GM18870 (cell line): ENCODE measurements around the gene CDC37L1.

ENCODE experiments used
- ATAC-seq: cut with Tn5 transposase; IDR thresholded peaks from one replicate; pipeline ENCODE4 v1.9.1; 2021; ENCODE audit warnings: moderate library complexity; ENCODE audit not compliant: unreplicated experiment

The CDC37L1 gene

DNA sequence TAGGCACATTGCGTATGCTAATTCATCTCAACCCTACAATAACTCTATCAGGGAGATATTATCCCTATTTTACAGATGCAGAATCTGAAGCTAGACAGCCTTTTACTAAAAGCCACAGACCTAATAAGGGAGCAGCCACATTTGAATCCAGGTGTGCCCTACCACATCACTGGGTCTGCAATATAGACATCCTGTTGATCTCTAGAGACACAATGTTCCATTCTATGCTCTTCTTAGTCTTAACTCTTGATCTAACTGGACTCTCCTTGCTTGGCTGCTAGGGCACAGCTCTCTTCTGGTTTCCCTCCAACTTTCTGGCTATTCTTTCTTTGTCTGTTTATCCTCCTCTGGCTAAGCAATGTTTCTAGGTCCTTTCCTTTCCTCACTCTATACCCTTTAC, 11.7 kb upstream of the CDC37L1 start:
- ATAC-seq, result no peak

DNA sequence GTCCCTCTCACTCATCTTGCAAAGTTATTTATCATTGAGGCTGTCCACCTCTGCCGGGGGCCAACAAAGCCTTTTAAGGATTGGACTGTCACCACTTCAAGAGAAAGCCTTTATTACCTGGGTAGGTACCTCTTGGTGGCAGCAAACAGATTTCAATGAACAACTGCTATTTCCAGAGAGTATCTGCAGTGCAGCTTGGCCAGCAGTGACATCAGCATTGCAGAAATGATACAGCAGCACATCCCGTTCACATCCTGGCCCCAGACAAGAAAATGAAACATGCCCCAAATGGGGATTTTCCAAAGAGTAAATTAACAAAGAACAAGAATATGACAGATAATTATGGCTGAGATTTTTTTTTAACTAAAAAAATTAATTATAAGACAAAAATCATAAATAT, 10.8 kb upstream of the CDC37L1 start:
- ATAC-seq, result no peak

DNA sequence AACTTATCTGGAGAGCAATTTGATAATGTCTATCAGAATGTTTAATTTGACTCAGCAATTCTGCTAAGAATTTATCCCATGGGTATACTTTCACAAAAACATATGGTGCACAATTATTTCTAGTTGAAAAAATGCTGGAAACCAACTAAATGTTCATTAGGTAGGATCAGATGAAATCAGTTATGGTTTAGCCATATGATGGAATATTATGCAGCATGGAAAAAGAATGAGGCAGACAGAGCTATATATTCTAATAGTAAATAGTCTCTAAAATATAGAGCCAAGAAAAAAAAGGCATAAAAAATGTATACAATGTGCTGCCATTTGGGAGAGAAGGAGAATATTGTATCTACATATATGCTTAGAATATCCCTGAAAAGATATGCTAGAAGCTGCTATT, 9.5 kb upstream of the CDC37L1 start:
- ATAC-seq, result no peak

DNA sequence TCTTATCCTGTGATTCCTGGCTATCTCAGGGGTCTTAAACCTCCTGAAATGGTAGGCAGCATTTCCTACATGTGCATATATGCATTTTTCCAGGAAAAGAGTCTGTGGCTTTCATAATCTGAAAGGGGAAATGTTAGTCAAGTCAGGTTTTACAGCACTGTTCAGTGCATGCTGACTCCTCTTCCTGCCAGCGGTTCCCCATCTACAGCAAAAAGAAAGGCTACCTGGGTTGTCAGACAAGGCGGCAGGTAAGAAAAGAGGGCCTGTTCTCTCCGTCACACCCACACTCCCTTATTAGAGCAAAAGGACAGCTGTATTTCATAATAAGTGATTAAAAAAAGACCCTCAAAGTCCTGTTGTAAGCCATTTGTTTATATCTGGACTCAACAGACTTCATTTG, 8.8 kb upstream of the CDC37L1 start:
- no peak for ATAC-seq

DNA sequence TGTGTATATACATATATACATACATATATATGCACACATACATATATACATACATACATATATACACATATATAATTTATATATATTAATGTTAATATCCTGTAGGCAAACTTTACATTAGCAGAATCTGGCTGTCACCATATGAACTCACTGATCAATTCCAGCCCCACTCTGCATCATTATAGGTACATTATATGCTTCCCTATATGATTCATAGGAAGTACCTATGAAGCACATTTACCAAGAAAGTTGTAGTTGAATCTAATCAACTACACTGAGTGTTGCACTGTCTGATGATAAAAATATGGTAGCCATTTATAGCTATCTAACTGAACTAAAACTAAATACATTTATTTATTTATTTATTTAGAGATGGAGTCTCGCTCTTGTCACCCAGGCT, 7.6 kb upstream of the CDC37L1 start:
- no peak for ATAC-seq

DNA sequence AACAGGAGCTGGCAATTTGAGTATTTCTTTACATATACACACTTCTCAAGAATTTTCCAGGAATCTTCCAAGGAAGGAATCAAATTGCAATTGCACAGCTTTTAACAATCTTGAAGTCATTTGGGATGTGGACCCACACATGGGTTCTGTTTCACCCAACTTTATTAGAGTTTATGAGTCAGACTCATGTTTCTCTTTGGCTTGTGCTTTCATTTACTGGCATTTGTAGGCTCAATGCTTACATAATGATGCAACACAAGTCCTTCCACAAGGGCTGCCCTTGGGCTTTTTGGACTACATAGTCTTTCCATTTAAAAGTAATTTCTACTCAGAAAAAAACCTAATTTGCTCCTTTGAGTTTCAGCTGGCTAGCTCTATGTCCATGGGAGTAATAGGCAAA, 4.6 kb upstream of the CDC37L1 start:
- no peak for ATAC-seq

DNA sequence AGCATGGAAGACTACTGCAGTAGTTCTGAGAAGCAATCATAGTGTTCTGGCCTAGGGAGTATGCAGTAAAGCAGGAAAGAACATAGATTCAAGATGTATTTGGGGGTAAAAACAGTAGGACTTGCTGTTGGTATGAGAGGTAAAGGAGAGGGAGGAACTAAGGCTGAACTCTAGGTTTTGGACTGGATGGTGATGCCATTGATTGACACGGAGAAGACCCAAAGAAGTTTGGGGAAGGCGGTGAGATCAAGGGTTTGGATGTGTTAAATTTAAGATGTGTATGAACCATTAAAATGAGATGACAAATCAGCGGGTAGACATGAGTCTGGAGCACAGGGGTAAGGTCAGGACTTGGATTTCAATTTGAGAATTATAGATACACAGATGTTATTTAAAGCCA, 2.0 kb upstream of the CDC37L1 start:
- no peak for ATAC-seq

DNA sequence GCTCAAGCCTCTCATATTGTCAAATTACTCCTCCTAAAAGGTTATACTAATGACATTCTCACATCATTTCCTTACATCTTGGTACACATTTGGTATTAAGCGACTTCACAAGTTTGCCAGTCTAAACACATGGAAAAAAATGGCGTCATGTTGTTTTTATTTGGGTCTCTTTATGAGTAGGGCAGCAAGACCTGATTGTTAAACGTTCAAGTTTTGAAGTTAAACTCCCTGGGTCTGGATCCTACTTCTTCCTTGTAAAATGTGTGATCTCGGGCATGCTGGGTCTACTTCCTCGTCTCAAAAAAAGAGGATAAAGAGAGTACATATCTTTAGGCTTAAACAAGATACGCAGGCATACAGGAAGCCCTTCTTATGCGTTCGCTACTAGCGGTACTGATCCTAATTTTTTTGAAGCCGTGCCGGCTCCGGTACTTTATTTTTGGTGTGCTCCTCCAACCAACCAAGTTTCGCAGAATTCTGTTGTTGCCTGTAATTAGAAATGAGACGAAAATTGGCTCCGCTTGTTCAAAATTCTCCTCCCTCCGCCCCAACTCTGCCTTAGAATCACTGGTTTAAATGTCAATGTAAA, 596 bp upstream of the CDC37L1 start:
- ATAC-seq, result no peak

DNA sequence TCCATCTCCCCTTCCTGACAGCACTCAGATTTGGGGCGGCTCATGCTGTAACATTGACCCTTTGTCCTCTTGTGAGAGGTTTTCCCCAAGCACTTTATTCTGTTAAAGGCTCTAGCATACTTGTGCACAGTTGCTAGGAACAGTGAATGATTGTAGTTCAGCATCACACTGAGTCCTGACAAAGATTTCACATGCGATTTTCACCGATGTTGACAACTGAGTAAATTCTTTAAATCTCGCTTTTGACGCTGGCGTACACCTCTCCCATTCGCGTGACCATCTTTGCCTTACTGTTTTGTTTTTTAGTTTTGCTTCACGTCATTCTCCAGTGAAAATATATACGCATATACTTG, 780 bp downstream of the CDC37L1 start:
- no peak for ATAC-seq

DNA sequence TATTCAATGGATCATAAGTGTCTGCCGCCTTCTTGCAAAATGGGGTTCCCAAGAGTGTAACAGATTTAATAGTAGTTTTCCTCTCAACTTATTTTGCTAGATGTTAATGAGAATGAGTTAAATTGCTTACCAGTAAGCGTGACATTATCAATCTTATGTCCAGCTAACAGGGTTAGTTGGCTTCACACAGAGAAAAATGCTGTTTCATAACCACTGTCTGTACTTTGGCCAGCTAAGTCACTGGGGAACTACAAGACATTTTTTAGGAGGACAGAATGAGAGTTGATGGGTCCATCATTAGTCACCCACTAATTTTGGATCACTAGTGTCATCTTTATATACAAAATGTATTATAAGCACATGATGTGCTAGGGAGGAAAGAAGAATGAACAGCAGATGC, 1.4 kb downstream of the CDC37L1 start:
- no peak for ATAC-seq

DNA sequence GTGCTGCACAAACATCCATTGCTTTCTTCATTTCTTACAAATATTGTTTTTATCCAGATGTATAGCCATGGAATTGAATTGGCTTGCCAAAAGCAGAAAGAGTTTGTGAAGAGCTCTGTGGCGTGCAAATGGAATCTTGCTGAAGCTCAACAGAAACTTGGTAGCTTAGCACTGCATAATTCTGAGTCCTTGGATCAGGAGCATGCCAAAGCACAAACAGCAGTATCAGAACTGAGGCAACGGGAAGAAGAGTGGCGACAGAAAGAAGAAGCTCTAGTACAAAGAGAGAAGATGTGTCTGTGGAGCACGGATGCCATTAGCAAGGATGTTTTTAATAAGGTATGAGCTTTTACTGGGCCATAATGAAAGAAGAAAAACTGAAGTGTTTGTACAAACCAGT, 5.5 kb downstream of the CDC37L1 start:
- no peak for ATAC-seq

DNA sequence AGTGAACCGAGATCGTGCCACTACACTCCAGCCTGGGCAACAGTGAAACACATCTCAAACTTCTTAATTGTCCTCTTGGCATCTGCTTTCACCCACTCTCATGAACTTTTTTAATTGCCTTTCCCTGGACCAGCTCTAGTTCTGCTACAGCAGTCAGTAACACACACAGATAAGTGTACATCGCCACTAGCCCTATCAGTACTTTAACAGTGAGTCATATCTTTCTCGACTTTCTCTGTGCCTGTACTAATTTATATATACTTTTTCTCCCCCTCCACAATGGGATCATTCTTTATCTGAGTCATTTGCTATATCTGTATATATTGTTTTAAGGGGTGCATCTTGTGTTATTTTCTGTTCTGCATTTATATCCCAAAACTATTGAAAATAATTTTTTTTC, 6.7 kb downstream of the CDC37L1 start:
- no peak for ATAC-seq

DNA sequence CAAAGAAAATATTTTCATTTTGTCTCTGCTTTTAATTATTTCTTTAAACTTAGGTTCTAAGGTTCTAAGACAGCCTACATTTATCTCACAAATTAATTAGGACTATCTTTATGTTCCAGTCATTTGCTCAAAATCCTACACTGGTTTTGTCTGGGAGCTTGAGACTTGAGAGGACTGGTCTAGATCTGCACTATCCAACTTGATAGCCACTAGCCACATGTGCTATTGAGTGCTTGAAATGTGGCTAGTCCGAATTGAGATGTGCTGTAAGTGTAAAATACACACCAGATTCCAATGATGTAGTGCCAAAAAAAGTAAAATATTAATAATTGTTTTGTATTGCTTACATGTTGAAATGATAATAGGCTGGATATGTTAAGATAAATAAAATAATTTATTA, 7.2 kb downstream of the CDC37L1 start:
- no peak for ATAC-seq

DNA sequence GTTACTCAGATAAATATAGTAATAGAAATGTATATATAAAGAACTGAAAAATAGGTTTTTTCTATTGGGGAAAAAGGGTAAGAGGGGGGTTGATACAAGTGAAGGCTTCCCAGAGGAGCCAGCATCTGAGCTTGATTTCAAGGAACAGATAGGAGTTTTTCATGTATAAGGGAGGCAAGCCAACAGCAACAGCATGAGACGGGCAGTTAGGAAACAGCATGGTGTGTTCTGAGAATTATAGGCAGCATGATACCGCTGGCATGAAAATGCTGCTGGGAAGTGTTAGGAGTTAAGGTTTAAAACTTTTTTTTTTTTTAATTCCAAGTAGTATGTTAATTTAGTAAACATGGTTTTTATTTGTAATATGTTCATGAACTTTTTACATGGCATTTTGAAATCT, 9.7 kb downstream of the CDC37L1 start:
- ATAC-seq, result no peak

DNA sequence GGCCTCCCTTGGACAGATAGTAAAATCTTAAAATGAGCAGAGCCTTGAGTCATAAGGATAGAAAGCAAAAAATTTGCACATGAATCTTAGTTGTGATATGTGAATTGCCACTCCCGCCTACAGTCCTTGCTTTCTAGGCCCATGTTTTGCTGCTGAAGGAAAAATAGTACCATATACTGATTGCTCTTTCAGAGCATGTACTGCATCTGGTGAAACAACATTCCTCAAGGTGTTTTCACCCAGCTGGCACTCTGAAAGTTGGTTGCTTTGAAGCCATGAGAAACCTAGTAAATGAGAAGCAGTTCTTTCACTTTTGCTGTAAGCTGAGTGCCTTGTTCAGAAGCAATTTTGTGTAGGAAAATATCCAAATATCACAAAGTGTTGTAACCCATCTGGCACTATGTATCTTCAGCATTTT, 10.3 kb downstream of the CDC37L1 start:
- peak; percentile 70 for ATAC-seq

DNA sequence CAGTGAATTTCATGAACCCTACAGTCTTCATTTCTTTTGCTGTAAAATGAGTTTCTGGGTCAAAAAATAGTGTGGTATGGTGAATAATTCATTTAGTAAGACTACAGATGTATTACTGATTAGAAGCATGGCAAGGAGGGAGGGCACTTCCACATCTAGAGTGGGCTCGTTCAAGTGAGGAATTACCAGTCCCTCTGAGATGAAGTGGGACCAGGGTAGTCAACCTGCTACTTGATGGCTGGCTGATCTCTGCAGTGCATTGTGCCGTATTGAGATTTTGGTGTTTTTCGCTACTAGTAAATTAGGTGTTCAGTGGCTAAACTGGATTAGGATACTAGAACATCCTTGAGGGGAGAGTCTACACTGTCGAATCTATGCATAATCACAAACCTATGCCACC, 10.8 kb downstream of the CDC37L1 start:
- peak; percentile 28 for ATAC-seq

DNA sequence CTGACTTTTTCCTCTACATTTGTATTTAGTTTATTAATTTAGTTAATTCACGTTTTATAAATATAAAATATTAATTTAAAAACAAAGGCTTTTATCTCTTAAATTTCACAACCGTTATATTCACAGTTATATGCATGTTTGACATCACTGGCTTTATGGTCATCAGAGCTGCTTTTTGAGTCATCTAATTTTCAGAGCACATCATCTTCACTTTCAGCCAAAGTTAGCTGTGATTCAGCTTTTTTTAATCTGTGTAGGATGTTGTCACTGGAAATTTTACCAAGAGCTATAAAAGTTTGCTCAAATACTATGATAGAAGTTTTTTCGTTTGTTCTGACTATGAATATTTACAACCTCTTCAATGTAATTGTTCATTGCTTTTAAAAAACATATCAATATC, 12.4 kb downstream of the CDC37L1 start:
- no peak for ATAC-seq

DNA sequence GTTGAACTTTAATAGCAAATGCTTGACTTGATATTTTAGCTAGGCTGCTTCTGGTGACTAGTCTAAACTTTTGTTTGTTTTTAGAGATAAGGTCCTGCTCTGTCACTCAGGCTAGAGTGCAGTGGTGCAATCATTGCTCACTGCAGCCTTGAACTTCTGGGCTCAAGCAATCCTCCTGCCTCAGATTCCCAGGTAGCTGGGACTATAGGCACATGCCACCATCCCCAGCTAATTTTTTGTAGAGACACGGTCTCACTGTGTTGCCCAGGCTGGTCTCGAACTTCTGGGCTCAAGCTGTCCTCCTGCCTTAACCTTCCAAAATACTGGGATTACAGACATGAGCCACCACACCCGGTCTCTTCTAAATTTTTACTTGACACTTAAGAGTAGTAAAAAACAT, 20.7 kb downstream of the CDC37L1 start:
- ATAC-seq, result no peak

DNA sequence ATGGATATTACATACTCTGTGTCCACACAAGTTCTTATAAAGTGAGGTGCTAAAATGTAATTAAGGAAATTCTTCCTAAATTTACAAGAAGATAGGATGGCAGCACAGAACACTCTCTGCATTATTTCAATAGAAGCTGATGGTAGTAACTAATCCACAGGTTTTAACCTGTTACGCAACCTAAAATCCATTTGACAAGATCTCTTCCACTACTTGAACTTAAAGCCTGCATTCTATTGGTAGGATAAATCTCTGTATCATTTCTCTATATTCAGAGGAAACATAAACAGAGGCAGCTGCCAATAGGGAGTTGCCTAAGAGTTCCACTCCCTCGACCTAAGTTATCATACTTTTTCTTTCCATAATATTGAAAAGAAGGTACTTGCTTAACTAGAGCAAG, 21.6 kb downstream of the CDC37L1 start:
- ATAC-seq, result no peak

DNA sequence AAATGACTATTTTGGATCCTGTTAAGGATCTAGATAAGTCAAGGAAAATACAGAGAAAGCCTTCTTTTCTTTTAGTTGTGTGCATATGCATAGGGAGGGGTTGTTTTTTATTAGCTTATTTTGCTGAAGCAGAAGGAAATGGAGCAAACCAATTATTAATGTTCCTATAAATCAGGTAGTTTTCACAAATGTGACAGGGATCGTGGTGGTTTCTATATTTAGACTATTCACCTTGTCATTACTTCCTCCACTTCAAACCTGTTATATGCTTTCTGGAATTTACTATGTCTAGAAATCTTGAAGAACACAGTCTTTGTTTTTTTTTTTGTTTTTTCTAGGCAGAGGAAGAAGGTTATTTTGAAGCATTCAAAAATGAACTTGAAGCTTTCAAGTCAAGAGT, 22.2 kb downstream of the CDC37L1 start:
- no peak for ATAC-seq

DNA sequence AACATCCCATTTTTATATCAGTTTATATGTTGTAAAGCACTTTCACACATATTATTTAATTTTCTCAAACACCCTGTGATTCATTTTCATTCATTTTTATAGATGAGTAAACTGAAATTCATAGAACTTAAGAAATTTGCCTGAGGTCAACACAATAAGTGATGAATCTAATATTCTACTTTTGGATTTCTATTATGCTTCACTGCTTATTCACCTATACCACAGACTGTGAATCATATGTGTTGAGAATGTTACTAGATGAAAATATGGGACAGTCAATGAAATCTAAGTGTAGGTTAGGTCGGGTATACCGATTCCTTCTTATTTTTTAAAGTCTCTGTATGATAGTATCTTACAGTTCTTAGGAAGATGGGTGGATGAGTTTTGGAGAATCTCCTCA, 24.8 kb downstream of the CDC37L1 start:
- ATAC-seq, result no peak

DNA sequence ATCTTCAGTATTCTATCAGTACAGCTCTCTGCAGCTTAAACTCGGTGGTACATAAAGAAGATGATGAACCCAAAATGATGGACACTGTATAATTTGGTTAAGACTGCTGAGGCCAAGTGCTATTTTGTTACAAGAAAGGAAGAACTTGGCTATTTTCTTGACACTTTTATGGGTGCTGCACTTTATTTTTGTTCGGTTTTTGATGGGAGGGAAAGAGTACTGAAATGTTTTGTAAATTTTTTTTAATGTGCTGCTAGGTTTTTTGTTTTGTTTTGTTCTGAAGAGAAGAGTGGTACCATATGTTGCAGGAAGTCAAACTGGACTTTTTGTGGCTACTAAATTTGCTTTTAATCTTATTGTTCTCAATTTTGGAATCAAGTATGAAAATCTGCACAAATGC, 26.7 kb downstream of the CDC37L1 start:
- ATAC-seq, result no peak

DNA sequence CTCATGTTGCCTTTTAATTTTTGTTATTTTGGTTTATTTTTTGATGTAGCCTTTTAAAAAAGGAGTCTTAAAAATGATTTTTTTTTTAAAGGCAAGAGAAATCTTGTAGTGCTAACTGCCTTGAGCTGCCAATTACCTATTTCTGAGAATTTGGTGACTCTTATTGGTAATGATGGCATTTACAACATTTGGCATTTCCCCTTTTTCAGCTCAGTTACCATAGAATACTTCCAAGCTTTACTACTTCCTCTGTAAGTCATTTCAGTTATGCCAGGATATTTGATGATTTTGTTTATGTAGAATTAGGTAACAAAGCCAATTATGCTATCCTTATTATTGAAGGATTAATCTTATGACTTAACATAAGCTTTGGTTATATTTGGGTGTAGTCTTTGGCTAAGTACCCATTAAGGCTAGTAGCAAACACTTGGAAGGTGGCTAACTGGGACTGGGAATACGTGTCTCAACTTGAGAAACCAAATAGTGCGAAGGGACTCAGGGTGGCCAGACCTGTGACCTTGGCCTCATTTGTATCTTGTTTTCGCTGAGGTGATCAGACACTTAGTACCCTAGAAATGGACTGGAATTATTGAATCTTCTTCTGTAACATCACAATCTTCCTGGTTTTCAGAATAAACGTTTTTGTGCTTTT, 27.7 kb downstream of the CDC37L1 start:
- no peak for ATAC-seq
